H1 (cell line): ENCODE data around the gene BCHE. TPM values are rescaled to one million over a fixed set of nuclear protein-coding genes. Genes with fewer than 3 reads are reported as not detected.

Source experiments
- CTCF ChIA-PET: fragments of 300-600 bp; sonication (Branson Sonifier 250); formaldehyde crosslinking; loops from one replicate; lab custom pipeline; 2021; ENCODE audit not compliant: partially characterized antibody; lab: Charles Lee
- POLR2A ChIA-PET: fragments of 300-600 bp; sonication (Branson Sonifier 250); formaldehyde crosslinking; loops from one replicate; lab custom pipeline; 2021; ENCODE audit warnings: inconsistent platforms; ENCODE audit not compliant: partially characterized antibody; lab: Charles Lee
- DNase-seq, 2 experiments: peaks; one replicate each; pipeline versions ENCODE4 v3.0.0 to v3.0.0-alpha.2; 2010 to 2022; ENCODE audit warnings: low spot score in 2 of 2, low read depth in 1 of 2, mixed read lengths in 1 of 2
- FAIRE-seq: peaks from 2 replicates; lab custom pipeline; 2011; peaks lifted over from hg19 to GRCh38; lab: Jason Lieb, UNC
- H2AFZ ChIP-seq: 2 replicates; pipeline ENCODE4 v1.8.1; 2012; ENCODE audit warnings: low read length, inconsistent platforms
- H2AK5ac ChIP-seq: 2 replicates; pipeline ENCODE4 v1.6.1; 2013; ENCODE audit warnings: low read depth, low read length
- H2BK120ac ChIP-seq: replicated peaks from 2 replicates; pipeline ENCODE3; 2013; ENCODE audit warnings: low read depth, low read length, inconsistent platforms
- H2BK12ac ChIP-seq: 2 replicates; pipeline ENCODE4 v1.6.1; 2013; ENCODE audit warnings: low read depth, low read length
- H2BK15ac ChIP-seq: 2 replicates; pipeline ENCODE4 v1.6.1; 2013; ENCODE audit warnings: low read length
- H2BK20ac ChIP-seq: 2 replicates; pipeline ENCODE4 v1.6.1; 2013; ENCODE audit warnings: low read length
- H2BK5ac ChIP-seq: 2 replicates; pipeline ENCODE4 v1.6.1; 2013; ENCODE audit warnings: low read depth, low read length
- H3K14ac ChIP-seq: 2 replicates; pipeline ENCODE4 v1.6.1; 2013; ENCODE audit warnings: inconsistent platforms; ENCODE audit not compliant: insufficient read length
- H3K18ac ChIP-seq: 2 replicates; pipeline ENCODE4 v1.6.1; 2013; ENCODE audit warnings: low read length; ENCODE audit errors: extremely low read depth
- H3K23ac ChIP-seq: 2 replicates; pipeline ENCODE4 v1.6.1; 2013; ENCODE audit warnings: inconsistent platforms; ENCODE audit not compliant: insufficient read length
- H3K23me2 ChIP-seq: 2 replicates; pipeline ENCODE4 v1.6.1; 2013; ENCODE audit warnings: low read depth, low read length
- H3K27ac ChIP-seq: 2 replicates; pipeline ENCODE4 v1.6.1; 2011; ENCODE audit warnings: low read depth, low read length, inconsistent platforms
- H3K27me3 ChIP-seq, 4 experiments: replicated peaks in 1 of 4; 1 replicate in 1 of 4; 2 replicates in 3 of 4; pipeline versions ENCODE4 v1.6.1 to v1.8.1; 2011 to 2013; ENCODE audit warnings: low read length in 3 of 4, mild to moderate bottlenecking in 3 of 4, inconsistent platforms in 2 of 4, mixed read lengths in 2 of 4, moderate library complexity in 1 of 4; ENCODE audit not compliant: control insufficient read depth in 3 of 4, insufficient read depth in 3 of 4; ENCODE audit errors: extremely low read depth in 1 of 4
- H3K36me3 ChIP-seq, 4 experiments: 2 replicates each; pipeline versions ENCODE4 v1.6.1 to v1.8.1; 2011 to 2013; ENCODE audit warnings: mild to moderate bottlenecking in 4 of 4, low read length in 3 of 4, moderate library complexity in 2 of 4, control low read depth in 1 of 4, inconsistent platforms in 1 of 4; ENCODE audit not compliant: insufficient read depth in 4 of 4, control insufficient read depth in 2 of 4
- H3K4ac ChIP-seq: replicated peaks from 2 replicates; pipeline ENCODE3; 2013; ENCODE audit warnings: low read length, low read depth, mixed read lengths, inconsistent platforms; ENCODE audit not compliant: insufficient read length
- H3K4me1 ChIP-seq, 4 experiments: replicated peaks in 1 of 4; 1 replicate in 1 of 4; 2 replicates in 3 of 4; pipeline versions ENCODE4 v1.6.1 to v1.8.1; 2011 to 2013; ENCODE audit warnings: low read length in 3 of 4, inconsistent platforms in 2 of 4, mixed read lengths in 1 of 4; ENCODE audit not compliant: insufficient read depth in 4 of 4, control insufficient read depth in 3 of 4
- H3K4me2 ChIP-seq, 2 experiments: 2 replicates each; pipeline versions ENCODE4 v1.6.1 to v1.8.1; 2011 to 2013; ENCODE audit warnings: low read depth in 2 of 2, low read length in 2 of 2, control low read depth in 1 of 2, inconsistent platforms in 1 of 2, mild to moderate bottlenecking in 1 of 2; ENCODE audit not compliant: insufficient read depth in 1 of 2
- H3K4me3 ChIP-seq, 4 experiments: fragments of 200-600, 300-600 bp in 1 of 4; sonication (generic), shearing (Covaris generic), sonication (Bioruptor Twin) in 1 of 4; 2 replicates each; pipeline versions ENCODE4 v1.5.1 to v1.8.1; 2011 to 2016; ENCODE audit warnings: low read length in 4 of 4, low read depth in 3 of 4, control low read depth in 2 of 4, inconsistent platforms in 2 of 4, mild to moderate bottlenecking in 2 of 4, mixed read lengths in 1 of 4, moderate library complexity in 1 of 4; ENCODE audit not compliant: insufficient read depth in 2 of 4; ENCODE audit errors: extremely low read depth in 1 of 4
- H3K56ac ChIP-seq: replicated peaks from 2 replicates; pipeline ENCODE3; 2013; ENCODE audit warnings: low read depth, mild to moderate bottlenecking, mixed read lengths, low read length, inconsistent platforms; ENCODE audit not compliant: insufficient read length
- H3K79me1 ChIP-seq: 2 replicates; pipeline ENCODE4 v1.6.1; 2013; ENCODE audit warnings: low read depth, low read length, control low read depth
- H3K79me2 ChIP-seq, 2 experiments: 2 replicates each; pipeline versions ENCODE4 v1.6.1 to v1.8.1; 2012 to 2013; ENCODE audit warnings: low read length in 2 of 2, mild to moderate bottlenecking in 2 of 2, inconsistent platforms in 1 of 2; ENCODE audit not compliant: insufficient read depth in 2 of 2, control insufficient read depth in 1 of 2
- H3K9ac ChIP-seq, 4 experiments: replicated peaks in 1 of 4; 1 replicate in 1 of 4; 2 replicates in 3 of 4; pipeline versions ENCODE4 v1.6.1 to v1.8.1; 2011 to 2013; ENCODE audit warnings: low read depth in 3 of 4, low read length in 3 of 4, control low read depth in 2 of 4, mild to moderate bottlenecking in 2 of 4, moderate library complexity in 2 of 4, inconsistent platforms in 1 of 4; ENCODE audit errors: extremely low read depth in 1 of 4
- H3K9me3 ChIP-seq, 2 experiments: 2 replicates each; pipeline versions ENCODE4 v1.6.1 to v1.8.1; 2012 to 2013; ENCODE audit warnings: mild to moderate bottlenecking in 2 of 2, moderate library complexity in 2 of 2, control low read depth in 1 of 2, inconsistent platforms in 1 of 2, low read depth in 1 of 2, low read length in 1 of 2, mixed read lengths in 1 of 2; ENCODE audit not compliant: insufficient read depth in 2 of 2
- H4K20me1 ChIP-seq, 2 experiments: replicated peaks in 1 of 2; 2 replicates each; pipeline versions ENCODE3 to v1.8.1; 2011 to 2013; ENCODE audit warnings: inconsistent platforms in 2 of 2, low read length in 2 of 2, mild to moderate bottlenecking in 1 of 2; ENCODE audit not compliant: insufficient read depth in 2 of 2, control insufficient read depth in 1 of 2
- H4K5ac ChIP-seq: 2 replicates; pipeline ENCODE4 v1.6.1; 2013; ENCODE audit warnings: low read length, low read depth, mixed read lengths, inconsistent platforms; ENCODE audit not compliant: insufficient read length
- H4K8ac ChIP-seq: 2 replicates; pipeline ENCODE4 v1.8.0; 2013; ENCODE audit warnings: mild to moderate bottlenecking, moderate library complexity, low read length, inconsistent platforms; ENCODE audit not compliant: insufficient read depth; ENCODE audit errors: extremely low read depth
- H4K91ac ChIP-seq: replicated peaks from 2 replicates; pipeline ENCODE3; 2013; ENCODE audit warnings: low read length, mixed read lengths, inconsistent platforms; ENCODE audit not compliant: insufficient read length
- ATF2 ChIP-seq: IDR thresholded peaks from 2 replicates; pipeline ENCODE4 v1.6.1; 2012; ENCODE audit warnings: low read length, inconsistent platforms
- CTBP2 ChIP-seq: IDR thresholded peaks from 2 replicates; pipeline ENCODE4 v1.7.0; 2011; ENCODE audit warnings: borderline replicate concordance, mild to moderate bottlenecking, moderate library complexity, mixed read lengths, low read length; ENCODE audit not compliant: insufficient read depth, insufficient read length
- CTCF ChIP-seq, 3 experiments: IDR thresholded peaks; 1 replicate in 2 of 3; 2 replicates in 1 of 3; pipeline versions ENCODE4 v1.5.1 to v1.6.1; 2011; ENCODE audit warnings: low read length in 3 of 3, mild to moderate bottlenecking in 3 of 3, inconsistent platforms in 2 of 3, low read depth in 1 of 3, moderate library complexity in 1 of 3; ENCODE audit not compliant: insufficient read depth in 1 of 3; ENCODE audit errors: control extremely low read depth in 1 of 3
- EZH2 ChIP-seq: fragments of 200-600 bp; sonication (generic); IDR thresholded peaks from 2 replicates; pipeline ENCODE4 v1.7.1; 2012; ENCODE audit warnings: low read depth, mild to moderate bottlenecking, moderate library complexity, low read length, inconsistent platforms; ENCODE audit not compliant: severe bottlenecking
- JUND ChIP-seq: IDR thresholded peaks from 2 replicates; pipeline ENCODE4 v1.6.1; 2011; ENCODE audit warnings: mild to moderate bottlenecking, improper control_type of control experiment, low read length
- KDM4A ChIP-seq: IDR thresholded peaks from one replicate; pipeline ENCODE4 v1.7.1; 2012; ENCODE audit warnings: low read depth, mild to moderate bottlenecking, moderate library complexity, low read length, inconsistent platforms; ENCODE audit not compliant: severe bottlenecking
- PHF8 ChIP-seq: fragments of 200-600 bp; sonication (generic); conservative IDR thresholded peaks from 2 replicates; pipeline ENCODE4 v1.7.1; 2012; ENCODE audit warnings: low read depth, mild to moderate bottlenecking, inconsistent platforms, low read length, moderate library complexity
- RNF2 ChIP-seq: fragments of 200-900, 300-1000 bp; sonication (generic); IDR thresholded peaks from 2 replicates; pipeline ENCODE4 v1.7.1; 2016; ENCODE audit warnings: borderline replicate concordance, low read depth, mild to moderate bottlenecking, antibody characterized with exemption, low read length; ENCODE audit not compliant: poor library complexity, severe bottlenecking; ENCODE audit errors: missing control alignments
- SRF ChIP-seq: IDR thresholded peaks from 2 replicates; pipeline ENCODE4 v1.6.1; 2011; ENCODE audit warnings: mild to moderate bottlenecking, low read depth, low read length, moderate library complexity
- TBP ChIP-seq: IDR thresholded peaks from 2 replicates; pipeline ENCODE4 v1.6.1; 2011; ENCODE audit warnings: low read depth, low read length, improper control_type of control experiment
- polyA plus RNA-seq, 7 experiments: library from polyadenylated mRNA; depleted of rRNA in 3 of 7; stranded (reverse) in 5 of 7; unstranded in 2 of 7; fragments of >200 nt in 5 of 7; fragments of 200-250 nt in 2 of 7; gene quantifications; 1 replicate in 5 of 7; 2 replicates in 1 of 7; 4 replicates in 1 of 7; pipeline versions ENCODE4 v1.2.1 to v1.2.3, GENCODE V29; 2011 to 2013; ENCODE audit warnings: missing spikeins in 2 of 7, mixed read lengths in 2 of 7
- total RNA-seq: library from RNA; stranded (reverse); fragmentation: NEBNext Ultra II Directional; extraction: Animal tissue kit (Norgen Biotek cat#: 25700); gene quantifications from 2 replicates; pipeline ENCODE4 v1.2.1, GENCODE V29; 2021

BCHE gene
- total and polyA plus RNA-seq, 2 of the 8 experiments (the other 6 are each of a cell fraction or from before 2014, with no cell fraction given): 0.56 to 1.9 TPM

- Histone ChIP-seq H3K4me2 (no peak overlapping the region), H2AFZ (no peak overlapping the region), H3K79me1 (no peaks in the 10 kb centered on the region), H3K9me3 (no peaks in the 10 kb centered on the region), H3K56ac (no peak overlapping the region), H4K20me1 (no peaks in the 10 kb centered on the region), H2BK15ac (no peak overlapping the region), H2AK5ac (no peak overlapping the region), H3K4me1 (peaks cover 0 to 3% (median 0%) of the 10 kb centered on the region in 4 experiments; a peak in 1 of 7 replicates), H3K23ac (no peak overlapping the region), H3K18ac (no peak overlapping the region), H3K79me2 (no peaks in the 10 kb centered on the region), H3K27ac (no peak overlapping the region), H2BK120ac (no peak overlapping the region), H2BK20ac (no peak overlapping the region), H4K91ac (no peak overlapping the region), H3K27me3 (no peaks in the 10 kb centered on the region), H3K4ac (no peak overlapping the region), H4K8ac (no peak overlapping the region), H3K4me3 (no peak overlapping the region), H3K14ac (no peak overlapping the region), H3K9ac (no peak overlapping the region), H4K5ac (no peak overlapping the region), H3K23me2 (no peaks in the 10 kb centered on the region), H3K36me3 (no peaks in the 10 kb centered on the region), H2BK5ac (no peak overlapping the region), H2BK12ac (no peak overlapping the region)
- CTCF ChIA-PET: interaction anchor here (0.6 to 4.2 kb wide), 3 partner anchors 13 to 64 kb away, joined by 3 to 15 read pairs (median 3); no protein-coding TSS in a partner anchor
- DNase-seq: no peak
- FAIRE-seq: no peak
- POLR2A ChIA-PET: no interaction called here
- TF ChIP-seq JUND: no peak
- no peak for TF ChIP-seq EZH2
- no peak for TF ChIP-seq PHF8
- no peak for TF ChIP-seq CTCF (IDR thresholded peaks at IDR 0.05; ENCODE audit: control extremely low read depth in 1 of 3, insufficient read depth in 1 of 3, low read depth in 1 of 3, low read length in 3 of 3)
- TF ChIP-seq CTBP2: no peak
- no peak for TF ChIP-seq ATF2
- no peak for TF ChIP-seq TBP
- TF ChIP-seq SRF: no peak
- no peak for TF ChIP-seq KDM4A
- no peak for TF ChIP-seq RNF2
Measured at GRCh38 chr3:165852711-165853110, 15.5 kb upstream of the BCHE start.
